NCI-H2081 (cell line): Measurements from ENCODE around the gene UBA6.
"Not testable (repeated sequence)": the region's sequence is repeated elsewhere in the genome, so short reads cannot be mapped to it uniquely, and the experiment has no call there.

Source experiments
- DNase-seq, 2 experiments: peaks; one replicate each; lab custom pipeline; 2025; lab: John Stamatoyannopoulos, UW

Gene UBA6

DNA sequence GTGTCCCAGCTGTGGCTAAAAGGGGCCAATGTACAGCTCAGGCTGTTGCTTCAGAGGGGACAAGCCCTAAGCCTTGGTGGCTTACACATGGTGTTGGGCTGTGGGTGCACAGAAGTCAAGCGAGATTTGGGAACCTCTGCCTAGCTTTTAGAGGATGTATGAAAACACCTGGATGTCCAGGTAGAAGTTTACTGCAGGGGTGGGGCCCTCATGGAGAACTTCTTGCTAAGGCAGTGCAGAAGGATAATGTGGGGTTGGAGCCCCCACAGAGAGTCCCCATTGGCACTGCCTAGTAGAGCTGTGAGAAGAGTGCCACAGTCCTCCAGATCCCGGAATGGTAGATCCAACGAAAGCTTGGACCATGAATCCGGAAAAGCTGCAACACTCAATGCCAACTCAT lies 40.5 kb downstream of the UBA6 start:
- no peak for DNase-seq

DNA sequence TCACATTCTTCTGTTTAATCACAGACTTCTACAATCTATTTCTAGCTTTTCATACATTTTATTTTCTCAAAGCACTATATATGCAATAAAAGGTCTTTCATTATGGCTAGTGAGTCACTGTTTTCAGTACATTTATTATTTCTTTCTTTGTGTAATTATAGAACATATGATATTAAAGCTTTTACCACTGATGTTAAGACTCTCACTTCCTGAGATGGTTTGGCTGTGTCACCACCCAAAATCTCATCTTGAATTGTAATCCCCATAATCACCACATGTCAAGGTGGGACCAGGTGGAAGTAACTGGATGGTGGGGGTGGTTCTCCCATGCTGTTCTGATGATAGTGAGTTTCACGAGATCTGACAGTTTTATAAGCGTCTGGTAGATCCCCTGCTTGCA lies 41.9 kb downstream of the UBA6 start:
- no peak for DNase-seq

DNA sequence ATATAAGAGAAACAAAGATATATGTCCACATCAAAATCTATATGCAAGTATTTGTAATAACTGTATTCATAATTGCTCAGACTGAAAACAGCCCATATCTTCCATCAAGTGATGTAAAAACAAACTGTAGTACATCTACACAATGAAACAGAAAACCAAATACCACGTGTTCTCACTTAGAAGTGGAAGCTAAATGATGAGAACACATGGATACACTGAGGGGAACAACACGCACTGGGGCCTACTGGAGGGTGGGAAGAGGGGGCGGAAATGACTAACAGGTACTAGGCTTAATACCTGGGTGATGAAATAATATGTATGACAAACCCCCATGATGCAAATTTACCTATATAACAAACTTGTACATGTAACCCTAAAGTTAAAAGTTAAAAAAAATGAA lies 42.7 kb downstream of the UBA6 start:
- no peak for DNase-seq

DNA sequence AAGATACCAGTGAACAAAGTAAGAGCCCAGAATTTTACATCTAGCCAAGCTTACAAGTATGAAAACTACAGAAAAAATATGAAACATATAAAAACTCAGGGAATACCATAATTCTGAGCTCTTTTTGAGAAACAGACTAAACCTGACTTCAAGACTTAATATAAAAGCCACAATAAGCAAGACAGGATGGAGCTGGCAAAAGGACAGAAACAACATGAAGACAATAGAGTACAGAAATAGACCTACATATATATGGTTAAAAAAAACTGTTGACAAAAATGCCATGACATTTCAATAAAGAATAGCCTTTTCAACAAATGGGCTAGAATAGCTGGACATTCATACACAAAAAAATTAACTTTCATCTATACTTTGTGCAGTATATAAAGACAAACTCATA lies 49.4 kb downstream of the UBA6 start:
- no peak for DNase-seq

DNA sequence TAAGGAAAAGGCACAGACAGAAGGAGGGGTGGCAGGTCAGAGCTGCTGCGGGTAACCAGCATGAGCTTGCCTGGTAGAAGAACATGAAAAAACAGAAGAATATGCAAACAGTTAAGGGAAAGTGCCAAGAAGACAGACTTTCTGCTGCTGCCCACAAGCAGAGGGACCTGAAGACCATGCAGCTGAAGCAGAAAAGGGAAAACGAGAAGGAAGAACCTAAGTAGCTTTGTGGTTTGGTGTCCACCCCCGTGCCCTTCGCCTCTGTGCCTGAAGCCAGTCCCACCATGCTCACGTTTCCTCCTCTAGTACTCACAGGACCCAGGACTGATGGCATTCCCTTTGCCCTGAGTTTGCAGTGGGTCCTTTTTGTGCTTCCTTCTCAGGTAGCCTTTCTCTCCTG lies 62.8 kb downstream of the UBA6 start:
- DNase-seq = no peak

DNA sequence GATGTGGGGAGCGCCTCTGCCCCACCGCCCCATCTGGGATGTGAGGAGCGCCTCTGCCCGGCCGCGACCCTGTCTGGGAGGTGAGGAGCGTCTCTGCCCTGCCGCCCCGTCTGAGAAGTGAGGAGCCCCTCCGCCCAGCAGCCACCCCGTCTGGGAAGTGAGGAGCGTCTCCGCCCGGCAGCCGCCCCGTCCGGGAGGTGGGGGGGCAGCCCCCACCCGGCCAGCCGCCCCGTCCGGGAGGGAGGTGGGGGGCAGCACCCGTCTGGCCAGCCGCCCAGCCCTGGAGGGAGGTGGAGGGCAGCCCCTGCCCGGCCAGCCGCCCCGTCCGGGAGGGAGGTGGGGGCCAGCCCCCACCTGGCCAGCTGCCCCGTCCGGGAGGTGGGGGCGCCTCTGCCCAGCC lies 64.0 kb downstream of the UBA6 start:
- not testable (repeated sequence) for DNase-seq

DNA sequence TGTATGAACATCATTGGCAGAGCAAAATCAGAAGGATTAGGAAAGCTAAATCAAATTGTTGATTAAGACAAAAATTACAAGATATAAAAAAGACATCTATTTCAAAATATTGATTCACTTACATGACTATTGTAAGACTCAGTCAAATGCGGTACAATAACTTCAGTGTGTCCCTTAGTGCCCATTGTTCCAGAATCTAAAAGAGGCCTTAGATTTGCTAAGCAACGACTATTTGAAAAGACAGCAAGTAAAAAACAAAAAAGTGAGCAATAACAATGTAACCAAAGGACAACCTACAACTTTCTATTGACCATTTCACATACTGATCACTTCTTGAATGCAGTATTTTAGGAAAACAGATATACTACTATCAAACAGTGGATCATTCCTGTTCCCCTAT lies 65.6 kb downstream of the UBA6 start:
- no peak for DNase-seq

DNA sequence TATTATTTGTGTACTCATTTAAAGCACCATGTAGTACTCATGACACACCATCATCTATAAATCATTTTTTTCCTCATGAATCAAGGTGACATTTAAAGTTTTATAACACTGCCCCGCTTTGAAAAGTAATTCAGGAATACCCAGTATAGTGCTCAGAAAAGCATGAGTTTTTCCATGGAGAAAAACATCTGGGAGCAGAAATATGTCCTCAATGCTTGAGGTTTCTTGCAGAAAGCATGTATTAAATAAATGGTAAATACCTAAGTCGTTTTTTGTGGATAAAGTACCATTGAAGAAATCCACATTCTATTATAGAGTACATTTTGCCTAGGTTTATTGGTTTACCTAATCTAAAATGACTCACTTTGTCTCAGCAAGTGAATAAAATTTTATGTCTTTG lies 66.2 kb downstream of the UBA6 start:
- no peak for DNase-seq

DNA sequence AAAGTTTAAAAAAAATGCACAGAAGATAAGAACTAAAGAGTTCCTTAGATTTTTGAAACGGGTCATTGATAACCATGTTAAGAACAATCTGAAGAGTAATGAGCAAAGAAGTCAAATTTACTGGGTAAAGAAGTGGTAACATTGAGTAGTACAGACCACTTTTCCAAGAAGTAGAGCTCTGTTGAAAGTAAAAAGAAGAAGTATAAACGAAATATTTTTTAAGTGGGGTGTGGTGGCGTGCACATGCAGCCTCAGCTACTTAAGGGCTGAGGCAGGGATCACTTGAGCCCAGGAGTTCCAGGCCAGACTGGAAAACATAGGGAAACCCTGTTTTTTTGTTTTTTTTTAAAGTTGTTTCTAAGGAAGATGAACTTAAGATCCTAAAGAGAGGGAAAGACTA lies 68.5 kb downstream of the UBA6 start:
- DNase-seq = no peak

DNA sequence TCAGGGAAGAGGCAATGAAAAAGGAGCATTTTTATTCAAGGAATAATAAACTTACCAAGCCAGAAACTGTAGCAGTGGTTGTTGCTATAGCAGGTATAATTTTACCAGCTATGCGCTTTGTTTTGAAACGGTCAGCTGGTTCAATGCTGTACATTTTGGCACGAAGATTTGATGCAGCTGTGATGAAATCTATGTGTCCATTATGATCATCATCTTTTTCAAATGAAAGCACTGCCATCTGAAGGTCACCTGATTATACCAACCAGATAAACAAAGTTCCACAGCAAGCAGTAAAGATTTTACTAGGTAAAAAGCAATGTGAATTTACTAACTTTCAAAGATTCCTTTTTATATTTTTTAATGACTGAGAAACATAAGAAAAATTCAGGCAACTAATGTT lies 76.0 kb downstream of the UBA6 start:
- no peak for DNase-seq

DNA sequence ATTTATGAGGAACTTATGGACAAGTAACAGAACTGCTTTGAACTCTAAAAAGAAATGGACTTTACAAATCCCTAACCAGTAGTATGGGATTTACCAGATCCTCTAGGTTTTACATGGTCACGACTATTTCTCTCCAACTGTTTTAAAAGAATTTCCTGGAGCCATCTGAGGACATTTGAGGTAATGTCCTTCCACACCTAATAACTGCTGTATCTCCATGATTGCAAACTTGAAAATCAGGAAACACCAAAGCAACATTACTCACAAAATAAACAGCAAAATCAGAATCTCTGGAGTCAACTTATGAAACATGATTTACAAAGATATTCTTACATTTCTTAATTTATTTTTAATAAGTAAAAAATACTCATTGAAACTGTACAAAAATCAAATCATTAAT lies 84.5 kb downstream of the UBA6 start:
- DNase-seq = no peak

DNA sequence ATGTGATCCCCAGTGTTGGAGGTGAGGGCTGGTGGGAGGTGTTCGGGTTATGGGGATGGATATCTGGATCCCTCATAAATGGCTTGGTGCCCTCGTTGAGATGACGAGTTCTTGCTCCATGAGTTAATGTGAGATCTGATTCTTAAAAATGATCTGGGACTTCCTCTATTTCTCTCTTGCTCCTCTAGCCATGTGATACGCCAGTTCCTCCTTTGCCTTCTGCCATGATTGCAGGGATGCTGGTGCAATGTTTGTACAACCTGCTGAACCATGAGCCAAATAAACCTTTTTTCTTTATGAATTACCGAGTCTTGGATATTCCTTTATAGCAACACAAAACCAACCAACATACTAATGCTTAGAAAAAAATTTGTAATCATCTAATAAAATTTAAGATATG lies 85.8 kb downstream of the UBA6 start:
- no peak for DNase-seq

DNA sequence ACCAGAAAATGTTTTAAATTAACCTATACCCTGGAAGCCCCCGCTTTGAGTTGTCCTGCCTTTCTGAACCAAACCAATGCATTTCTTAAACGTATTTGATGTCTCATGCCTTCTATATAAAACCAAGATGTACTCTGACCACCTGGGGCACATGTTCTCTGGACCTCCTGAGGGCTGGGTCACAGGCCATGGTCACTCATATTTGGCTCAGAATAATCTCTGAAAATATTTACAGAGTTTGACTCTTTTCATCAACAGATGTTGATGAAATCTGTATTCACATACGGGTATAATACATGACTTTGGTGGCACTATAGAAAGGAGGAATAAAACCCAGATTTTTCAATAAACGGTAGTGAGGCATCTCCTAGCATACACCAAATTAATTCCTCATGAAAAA lies 86.8 kb downstream of the UBA6 start:
- DNase-seq = no peak

DNA sequence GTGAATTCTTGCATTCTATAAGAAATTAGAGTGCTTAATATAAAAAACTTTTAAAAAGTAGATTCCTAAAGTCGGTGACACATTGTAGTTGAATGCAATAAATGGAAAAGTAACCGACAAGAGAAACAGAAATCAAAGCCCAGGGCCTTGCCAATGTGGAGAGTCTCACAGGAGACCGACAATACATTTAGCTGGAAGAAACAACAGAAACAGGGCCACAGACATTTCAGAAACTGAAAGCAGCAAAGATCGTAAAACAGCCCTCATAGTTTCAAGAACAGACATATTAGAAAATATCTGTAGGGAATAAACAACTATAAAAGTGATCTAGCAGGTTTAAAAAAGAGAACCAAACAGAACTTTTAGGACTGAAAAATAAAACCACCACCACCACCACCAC lies 92.9 kb downstream of the UBA6 start:
- DNase-seq = no peak

DNA sequence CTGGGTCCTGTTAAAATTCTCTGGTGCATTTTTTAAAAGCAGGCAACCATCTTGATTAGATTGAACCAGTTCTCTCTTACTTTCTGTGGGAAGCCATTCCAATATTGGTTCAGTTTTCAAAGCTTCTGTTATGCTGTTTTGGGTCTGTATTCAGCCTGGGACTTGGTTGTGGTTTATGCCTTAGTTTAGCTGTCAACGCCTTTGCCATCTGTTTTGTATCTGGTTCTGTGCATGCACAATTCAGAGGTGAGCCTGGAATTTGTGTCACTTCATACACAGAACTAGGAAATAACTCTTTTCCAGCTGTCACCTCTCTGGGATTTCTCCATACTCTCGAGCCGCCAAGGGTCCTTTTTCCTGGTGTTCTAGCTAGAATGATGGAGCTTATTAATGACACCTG lies 96.2 kb downstream of the UBA6 start:
- no peak for DNase-seq

DNA sequence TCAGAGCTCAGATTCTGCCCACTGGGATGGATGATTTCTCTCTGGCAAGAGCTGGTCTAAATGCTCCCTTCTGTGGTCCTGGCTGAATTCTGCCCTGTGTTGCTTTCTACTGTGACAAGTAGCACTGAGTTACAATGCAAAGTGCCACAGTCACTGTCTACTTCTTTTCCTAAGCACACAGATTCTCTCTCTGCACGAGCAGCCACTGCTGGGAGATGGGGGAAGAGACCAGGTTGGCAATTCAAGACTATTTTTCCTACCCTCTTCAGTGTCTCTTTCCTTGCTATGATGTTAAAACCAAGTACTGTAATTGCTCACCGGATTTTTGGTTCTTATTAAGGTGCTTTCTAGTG lies 97.0 kb downstream of the UBA6 start:
- no peak for DNase-seq

DNA sequence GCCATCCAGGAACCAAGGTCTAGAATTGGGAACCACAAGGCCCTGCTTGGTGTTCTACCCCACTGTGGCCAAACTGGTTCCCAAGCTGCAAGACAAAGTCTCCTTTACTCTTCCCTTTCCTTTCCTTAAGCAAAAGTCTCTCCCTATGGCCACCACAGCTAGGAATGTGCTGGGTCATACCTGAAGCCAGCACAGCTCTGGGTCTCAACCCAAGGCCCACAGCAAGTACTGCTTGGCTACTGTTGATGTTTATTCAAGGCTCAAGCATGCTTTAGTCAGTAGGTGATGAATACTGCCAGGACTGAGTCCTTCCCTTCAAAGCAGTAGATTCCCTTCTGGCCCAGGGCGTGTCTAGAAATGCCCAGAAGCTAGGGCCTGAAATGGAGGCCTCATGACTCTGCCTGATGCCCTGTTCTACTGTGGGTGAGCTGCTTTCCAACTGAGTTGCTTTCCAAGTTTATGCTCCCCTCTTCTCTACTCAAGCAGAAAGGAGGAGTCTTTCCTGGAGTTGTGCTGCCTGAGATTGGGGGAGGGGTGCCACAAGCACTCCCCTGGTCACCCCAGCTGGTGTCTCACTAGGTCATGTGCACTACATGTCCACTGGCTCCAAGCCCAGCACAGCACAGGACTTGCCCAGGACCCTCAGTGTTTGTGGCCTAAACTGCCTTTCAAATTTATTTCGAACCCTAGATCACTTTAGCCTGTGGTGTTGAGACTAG lies 97.5 kb downstream of the UBA6 start:
- DNase-seq = no peak

DNA sequence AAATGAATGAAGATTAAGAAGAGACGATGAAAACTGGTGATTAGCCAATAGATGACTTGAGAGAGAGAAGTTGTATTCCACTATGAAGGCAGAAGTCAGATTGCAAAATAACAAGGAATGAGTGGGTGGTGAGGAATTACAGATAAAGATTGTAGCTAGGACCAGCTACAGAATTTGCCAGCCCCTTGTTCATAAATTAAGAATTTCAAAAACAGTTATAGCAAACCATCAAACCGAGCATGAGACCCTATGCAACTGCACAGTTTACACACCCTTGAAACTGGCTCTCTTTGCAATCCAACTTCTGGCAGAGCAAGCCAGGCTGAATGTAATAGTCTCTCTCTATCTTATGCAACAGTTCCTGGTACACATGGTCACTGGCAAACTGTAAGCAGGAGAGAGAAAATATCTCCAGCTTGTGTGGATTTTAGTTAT lies 107.2 kb downstream of the UBA6 start:
- no peak for DNase-seq

DNA sequence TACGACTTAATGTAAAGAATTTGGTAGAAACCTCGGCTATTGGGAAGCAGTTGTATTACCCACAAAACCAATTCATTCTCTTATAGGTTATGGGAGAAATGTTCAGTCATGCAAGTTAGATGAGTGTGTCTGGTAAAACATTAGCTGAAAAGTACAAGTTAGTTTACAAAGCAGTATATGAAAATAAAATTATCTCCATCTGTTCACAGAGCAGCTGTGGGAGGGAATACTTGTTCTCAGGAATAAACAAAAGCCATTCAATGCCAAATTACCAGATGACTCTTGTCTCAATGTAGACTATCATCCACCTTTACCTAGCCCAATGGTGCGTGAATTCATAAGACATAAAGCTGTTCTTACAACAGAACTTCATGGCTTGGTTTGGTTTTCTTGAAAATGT lies 113.8 kb downstream of the UBA6 start:
- DNase-seq = no peak

DNA sequence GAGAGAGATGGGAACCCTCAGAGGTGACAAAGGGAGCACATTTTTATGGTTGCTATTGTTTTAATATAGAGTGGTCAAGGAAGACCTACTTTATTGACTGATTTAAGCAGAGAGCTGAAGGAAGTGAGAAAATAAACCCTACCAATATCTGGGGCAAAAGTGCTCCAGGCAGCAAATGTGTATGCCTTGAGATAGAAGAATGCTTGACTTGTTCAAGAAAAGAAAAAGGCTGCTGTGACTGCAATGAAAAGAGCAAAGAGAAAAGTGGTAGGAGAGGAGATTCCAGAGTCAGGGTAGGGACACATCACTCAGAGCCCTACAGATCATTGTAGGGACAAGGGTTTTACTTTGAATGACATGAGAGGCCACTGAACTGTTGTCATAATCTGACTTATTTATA lies 116.5 kb downstream of the UBA6 start:
- DNase-seq = no peak

DNA sequence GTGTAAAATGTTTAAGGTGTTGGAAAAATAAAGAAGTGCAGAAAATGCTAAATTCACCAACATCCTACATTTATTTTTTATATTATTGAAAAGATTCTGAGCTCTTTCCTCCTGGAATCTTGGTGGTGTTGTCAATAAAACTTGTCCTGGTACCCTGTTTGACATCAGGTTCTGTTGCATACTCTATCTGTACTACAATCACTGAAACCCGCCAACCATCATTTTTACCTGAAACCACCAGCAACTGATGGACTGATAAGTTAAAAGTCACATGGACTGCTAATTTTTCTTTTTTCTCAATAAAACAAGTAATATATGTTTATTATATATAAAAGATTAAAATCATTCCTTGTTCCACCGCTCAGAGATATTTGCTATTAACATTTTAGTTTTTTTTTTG lies 119.0 kb downstream of the UBA6 start:
- DNase-seq = no peak

DNA sequence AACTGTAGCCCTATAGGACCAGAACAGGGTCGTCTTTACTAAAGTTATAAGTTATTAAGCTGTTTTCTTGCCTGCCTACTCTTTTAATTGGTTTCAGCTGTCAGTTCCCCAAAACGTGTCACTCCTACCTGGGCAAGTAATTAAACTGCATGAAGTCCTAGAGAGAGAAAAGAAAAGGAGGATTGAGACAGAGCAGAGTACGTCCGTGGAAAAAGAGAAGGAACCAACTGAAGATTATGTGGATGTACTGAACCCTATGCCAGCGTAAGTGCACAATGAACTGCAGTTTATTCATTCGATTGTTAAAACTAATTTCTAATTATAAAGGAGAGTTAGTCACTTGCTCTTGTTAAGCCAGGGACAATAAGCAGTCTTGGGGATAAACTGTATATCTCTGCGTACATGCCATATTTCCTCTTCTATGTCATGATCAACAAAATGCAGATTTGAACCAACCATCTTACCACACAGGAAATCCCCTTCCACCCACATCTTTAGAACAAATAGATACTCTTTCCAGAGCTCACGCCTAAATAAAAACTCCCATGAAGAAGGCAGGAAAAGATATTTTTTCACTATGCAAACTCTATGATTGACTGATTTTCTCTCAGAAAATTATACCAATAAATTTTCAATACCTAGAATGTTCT lies 119.6 kb downstream of the UBA6 start:
- DNase-seq = no peak

DNA sequence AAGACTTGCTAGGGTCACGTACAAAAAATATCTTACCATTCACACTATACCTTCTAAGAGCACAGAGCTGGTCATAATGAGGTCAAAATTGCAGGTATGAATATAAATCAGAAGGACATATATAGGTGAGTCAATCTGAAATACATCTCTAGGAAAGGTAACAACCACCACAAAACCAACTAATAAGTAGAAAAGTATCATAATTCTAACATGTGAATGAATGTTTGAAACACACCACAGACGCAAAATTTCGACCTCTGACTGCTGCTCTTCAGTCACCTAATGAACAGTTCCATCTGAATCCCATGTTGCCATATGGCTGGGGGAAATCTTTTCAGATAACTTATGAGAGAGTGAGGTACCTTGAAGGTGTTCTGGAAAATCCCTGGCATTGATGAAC lies 120.4 kb downstream of the UBA6 start:
- DNase-seq = no peak

DNA sequence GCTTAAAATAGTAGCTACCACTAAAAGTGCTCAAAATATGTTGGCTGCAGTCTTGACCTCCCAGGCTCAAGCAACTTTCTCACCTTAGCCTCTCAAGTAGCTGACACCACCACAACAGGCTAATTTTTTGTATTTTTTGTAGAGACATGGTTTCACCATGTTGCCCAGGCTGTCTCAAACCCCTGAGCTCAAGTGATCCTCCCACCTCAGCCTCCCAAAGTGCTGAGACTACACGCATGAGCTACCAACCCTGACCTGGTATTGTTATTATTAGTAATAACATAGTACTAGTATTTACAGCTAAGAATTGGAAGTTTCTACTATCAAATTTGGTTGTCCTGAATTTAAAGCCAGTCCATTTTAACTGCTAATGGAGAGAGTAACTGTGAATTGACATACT lies 124.4 kb downstream of the UBA6 start:
- DNase-seq = no peak
